Activated T-cell treated with anti-CD3 and anti-CD28 coated beads, Interleukin-2, amount 50 U/mL, for 48 hours (primary cell): ENCODE measurements around the gene ATF6.
"Not testable (repeated sequence)": the region's sequence is repeated elsewhere in the genome, so short reads cannot be mapped to it uniquely, and the experiment has no call there.

Experiments
- DNase-seq, 2 experiments: peaks; one replicate each; pipeline ENCODE4 v3.0.0-alpha.2; 2020

The ATF6 gene

DNA sequence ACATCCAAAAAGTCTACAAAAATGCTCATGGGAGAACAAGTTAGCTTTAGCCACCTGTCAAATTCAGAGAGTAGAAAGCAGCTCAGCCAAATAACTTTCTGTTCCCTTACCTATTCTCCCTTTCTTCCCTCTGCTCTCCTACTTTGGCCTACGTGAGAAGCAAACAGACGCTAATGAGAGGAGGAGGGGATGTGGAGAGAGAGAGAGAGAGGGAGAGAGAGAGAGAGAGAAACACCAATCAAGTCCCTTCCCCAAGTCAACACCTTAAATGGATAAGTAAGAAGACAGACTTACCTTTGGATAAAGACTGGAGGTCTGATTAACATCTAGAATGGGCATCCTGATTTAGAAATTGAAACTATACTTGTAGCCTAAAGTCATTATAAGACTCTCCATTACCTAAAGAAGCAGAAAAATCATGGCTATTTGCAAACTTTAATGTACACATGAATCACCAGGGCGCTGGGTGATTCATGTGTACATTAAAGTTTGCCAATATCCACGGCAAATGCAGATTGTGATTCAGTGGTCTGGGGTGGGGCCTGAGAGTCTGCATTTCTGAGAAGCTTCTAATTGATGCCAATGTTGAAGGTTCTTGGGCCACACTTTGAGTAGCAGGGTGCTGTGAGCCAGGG lies 29.7 kb upstream of the ATF6 start:
- peak; percentile 52 for DNase-seq

DNA sequence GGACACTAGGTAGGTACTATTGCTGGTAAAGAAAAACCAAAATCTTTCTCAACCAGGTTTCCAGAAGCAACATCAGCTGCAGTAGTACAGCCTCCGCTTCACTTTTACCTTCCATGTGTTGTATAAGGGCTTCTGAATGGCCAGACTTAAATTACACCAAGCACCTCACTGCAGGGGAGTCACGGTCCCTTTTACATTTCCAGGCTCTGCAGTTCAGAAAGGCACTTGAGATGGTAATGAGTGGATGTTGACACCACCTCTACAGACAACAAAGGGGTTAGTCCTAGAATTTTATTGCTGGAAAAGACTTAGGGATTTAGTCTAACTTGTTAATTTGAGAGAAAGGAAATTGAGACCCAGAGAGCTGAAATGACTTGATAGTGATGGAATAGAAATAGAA lies 28.5 kb upstream of the ATF6 start:
- no peak for DNase-seq

DNA sequence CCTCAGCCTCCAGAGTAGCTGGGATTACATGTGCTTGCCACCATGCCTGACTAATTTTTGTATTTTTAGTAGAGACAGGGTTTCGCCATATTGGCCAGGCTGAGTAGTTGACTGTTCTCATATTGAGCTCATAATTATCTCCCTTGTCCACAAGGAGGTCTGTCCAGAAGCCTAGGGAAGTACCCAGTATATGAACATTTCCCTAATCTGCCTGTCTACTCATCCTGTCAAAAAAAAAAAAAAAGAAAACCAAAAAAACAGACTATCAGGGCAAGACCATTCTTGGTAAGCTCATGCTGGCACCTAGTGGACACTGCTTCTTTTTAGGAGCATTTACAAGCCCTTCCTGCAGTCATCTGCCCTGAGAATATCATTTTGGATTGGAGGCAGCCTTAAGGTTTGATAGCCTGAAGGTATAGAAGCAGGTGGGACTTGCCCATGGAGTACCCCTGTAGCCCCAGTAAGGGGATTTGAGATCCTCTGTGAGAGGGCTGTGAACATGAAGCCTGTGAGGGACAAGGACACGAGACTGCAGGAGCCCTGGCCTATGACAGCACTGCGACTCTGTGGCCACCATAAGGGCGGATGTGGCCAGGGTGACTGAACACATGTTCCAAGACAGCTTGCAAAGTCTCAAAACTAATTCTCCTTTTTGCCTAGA lies 27.4 kb upstream of the ATF6 start:
- peak; percentile 59 to 70 for DNase-seq

DNA sequence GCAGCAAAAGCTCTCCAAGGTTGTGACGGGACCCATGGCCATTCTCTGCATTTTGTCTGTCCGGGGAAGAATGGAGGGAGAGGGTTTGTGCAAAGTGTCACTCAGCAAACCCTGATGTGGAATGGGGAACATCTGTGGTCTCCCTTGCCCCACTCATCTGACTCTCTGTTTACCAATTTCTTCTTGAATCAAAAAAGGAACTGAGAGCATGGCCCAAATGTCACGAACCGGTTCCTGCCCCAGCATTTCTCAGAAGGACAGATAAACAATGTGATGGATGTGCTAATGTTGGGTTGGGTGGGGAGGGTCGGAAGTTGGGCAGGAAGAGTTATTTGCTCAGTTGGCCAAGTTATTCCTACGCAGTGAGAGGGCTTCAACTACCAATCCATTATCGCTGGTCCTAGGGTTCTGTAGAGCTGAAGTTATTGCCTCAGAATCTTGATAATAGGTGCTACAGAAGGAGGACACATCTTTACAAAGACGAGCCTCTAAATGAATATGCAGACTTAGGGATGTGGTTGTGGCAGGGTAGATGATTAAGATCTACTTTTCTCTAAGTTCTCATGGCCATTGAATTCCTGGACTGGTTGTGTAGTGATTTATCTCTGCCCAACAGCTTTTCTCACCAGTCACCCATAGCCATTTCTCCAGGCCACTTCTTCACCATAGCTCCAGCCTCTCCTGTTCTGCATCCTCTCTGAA lies 26.1 kb upstream of the ATF6 start:
- no peak for DNase-seq

DNA sequence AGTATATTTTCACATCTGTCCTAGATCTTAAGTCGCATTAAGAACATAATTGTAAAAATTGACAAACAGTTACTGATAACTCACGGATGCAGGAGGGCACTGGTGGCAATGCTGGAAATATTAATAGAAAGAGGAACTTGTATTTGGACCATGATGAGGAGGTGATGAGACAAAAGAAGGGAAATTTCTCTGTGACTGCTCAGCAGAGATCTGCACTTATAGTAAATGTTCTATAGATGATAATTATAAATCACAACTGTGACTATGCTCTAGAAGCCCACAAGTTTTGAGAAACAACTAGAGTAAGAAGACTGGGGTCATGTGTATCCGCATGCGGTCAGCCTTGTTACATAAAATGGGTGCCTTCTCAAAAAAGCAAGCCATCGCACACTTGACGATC lies 25.2 kb upstream of the ATF6 start:
- DNase-seq = no peak

DNA sequence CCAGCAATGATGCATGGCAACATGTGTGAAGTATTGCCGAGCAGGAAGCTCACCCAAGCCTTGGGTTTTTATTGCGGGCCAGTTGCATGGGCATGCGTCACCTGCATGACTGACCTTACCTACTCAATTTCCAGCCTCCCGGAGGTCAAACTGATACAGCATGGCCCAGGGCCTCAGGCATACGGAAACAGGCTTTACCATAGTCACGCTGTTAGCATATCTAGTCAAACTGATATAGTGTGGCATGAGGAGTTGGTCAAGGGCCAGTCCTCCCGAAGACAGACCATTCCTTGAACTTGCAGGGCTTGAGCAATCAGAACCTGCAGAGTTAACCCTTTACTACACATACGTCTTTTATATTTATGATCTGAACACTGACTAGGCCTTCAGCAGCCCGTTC lies 22.9 kb upstream of the ATF6 start:
- no peak for DNase-seq

DNA sequence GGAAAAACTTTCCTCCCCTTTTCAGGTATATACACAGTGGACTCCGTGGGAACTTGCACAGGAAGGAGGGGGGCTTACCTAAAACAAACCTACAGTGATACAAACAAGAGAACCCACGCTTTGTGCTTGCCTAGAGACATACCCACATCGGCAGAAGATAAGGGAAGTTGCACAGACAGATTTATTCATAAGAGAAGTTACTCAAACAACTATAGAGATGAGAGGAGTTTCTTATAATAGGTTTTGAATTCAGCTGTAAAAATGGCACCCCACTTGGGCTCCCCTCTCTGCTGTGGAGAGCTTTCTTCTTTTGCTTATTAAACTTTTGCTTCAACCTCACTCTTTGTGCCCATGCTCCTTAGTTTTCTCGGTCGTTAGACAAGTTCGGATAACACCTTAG lies 18.3 kb upstream of the ATF6 start:
- no peak for DNase-seq

DNA sequence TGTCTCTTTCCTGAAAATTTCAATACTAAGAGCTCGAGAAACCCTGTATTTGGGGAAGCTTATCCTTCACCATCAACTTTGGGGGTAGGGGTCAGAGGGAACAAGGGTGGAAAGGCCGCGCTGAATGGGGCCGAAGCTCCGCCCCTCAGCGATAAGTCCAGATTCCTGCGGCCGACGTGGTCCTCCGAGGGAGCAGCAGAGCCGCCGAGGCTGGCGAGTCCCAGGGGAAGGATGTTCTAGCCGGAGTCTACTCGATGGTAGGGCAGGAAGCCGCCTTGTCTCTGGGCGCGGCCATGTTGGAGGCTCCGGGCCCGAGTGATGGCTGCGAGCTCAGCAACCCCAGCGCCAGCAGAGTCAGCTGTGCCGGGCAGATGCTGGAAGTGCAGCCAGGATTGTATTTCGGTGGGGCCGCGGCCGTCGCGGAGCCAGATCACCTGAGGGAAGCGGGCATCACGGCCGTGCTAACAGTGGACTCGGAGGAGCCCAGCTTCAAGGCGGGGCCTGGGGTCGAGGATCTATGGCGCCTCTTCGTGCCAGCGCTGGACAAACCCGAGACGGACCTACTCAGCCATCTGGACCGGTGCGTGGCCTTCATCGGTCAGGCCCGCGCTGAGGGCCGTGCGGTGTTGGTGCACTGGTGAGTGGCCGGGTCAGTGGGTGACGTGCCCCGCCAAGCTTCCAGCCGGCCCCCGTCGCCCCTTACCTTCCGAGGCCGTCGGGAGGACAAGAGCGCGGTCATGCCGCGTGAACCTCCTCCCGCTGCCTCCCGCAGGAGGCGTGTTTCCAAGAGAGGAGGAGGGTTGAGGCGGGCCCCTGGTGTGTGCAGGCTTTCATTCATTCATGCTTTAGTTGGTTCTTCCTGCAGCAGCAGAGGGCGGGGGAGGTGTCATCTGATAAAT lies 16.4 kb upstream of the ATF6 start, which contains the start of gene DUSP12:
DUSP12 (plus strand) TSS at position 278 of the 899 bp plus-strand sequence; CDS start at position 294, 16 bp downstream.
- DNase-seq = peak; percentile 90 to 92

DNA sequence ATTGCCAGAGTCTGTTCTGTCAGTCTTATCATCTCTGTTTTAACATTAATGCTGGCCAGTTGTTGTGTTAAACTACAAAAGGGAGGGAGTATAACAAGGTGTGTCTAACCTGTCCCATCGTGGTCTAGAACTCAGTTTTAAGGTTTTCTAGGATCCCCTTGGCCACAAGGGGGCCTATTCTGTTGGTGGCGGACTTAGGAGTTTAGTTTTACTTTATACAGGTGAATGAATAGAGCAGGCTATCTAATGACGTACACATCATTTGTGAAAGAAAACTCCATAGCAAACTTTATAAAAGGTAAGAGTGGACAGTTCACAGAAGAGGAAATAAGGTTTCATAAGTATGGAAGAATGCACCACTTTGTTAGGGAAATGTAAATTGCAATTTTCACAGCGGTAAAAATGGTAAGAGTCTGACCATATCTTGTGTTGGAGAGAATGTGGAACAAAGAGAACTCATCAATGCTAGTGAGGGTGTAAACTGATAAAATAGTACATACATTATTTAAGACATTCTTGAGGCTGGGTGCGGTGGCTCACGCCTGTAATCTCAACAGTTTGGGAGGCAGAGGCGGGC lies 2.5 kb upstream of the ATF6 start:
- peak; percentile 54 to 58 for DNase-seq

DNA sequence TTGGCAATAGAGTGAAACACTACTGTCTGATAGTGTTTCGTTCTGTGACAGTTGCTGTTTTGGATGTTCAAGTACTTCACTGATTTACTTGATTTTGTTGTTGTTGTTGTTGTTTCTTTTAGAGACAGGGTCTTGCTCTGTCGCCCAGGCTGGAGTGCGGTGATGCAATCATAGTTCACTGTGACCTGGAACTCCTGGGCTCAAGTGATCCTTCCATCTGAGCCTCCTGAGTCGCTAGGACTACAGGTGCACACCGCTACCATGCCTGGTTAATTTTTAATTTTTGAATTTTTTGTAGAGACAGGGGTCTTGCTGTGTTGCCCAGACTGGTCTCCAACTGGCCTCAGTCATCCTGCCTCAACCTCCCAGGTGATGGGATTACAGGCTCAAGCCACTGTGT lies 2.3 kb downstream of the ATF6 start:
- no peak for DNase-seq

DNA sequence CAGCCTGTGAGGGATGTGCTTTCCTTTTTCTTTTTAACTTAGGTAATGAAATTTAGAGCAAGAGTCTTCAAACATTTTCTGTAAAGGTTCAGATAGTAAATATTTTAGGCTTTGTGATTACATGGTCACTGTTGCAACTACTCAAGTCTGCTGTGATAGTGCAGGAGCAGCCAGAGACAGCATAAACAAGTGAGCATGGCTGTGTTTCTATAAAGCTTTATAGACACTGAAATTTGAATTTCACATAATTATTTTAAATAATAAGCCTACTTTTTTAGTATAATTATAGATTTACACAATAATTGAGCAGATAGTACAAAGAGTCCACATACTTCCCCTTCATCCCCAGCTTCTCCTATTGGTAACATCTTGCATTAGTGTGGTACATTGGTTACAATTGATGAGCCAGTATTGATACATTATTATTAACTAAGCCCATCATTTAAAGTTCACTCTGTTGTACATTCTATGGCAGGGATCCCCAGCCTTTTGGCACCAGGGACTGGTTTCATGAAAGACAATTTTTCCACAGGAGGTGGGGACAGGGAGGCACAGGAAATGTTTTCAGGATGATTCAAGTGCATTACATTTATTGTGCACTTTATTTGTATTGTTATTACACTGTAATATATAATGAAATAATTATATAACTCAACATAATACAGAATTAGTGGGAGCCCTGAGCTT lies 3.0 kb downstream of the ATF6 start:
- no peak for DNase-seq

DNA sequence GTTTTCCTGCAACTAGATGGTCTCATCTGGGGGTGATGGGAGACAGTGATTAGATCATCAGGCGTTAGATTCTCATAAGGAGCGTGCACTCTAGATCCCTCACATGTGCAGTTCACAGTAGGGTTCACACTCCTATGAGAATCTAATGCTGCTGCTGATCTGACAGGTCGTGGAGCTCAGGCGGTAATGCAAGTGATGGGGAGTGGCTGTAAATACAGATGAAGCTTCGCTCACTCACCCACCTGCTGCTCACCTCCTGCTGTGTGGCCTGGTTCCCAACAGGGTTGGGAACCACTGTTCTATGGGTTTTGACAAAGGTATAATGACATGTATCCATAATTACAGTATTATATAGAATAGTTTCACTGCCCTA lies 3.5 kb downstream of the ATF6 start:
- DNase-seq = not testable (repeated sequence)

DNA sequence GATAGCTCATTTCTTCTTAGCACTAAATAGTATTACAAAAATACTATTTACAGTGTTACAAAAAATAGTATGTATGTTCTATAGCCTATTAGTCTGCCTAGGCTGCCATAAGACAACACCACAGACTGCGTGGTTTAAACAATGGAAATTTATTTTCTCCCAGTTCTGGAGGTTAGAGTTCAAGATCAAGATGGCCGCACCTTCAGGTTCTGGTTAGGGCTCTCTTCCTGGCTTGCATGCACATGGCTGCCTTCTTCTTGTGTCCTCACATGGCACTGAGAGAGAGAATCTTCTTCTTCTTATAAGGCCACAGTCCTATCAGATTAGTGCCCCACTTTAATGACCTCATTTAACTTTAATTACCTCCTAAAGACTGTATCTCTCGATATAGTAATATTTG lies 4.1 kb downstream of the ATF6 start:
- no peak for DNase-seq

DNA sequence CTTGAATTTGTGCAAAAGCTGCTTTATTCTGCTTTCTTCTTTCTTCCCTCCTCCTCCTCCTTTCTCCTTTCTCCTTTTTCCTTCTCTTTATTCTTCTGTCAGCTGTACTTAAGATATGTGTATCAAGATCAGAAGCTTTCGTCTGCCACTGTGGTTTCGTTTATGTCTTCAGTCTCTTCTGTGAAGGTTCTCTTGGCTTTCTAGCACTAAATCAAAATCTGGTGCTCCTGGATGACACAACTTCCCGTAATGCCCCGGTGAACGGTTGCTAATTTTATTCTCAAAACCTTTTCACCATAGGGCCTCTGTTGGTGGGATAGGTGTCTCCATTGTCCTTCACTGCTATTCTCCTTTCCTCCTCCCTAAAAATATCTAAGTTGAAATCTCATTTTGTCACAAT lies 5.0 kb downstream of the ATF6 start:
- DNase-seq = no peak

DNA sequence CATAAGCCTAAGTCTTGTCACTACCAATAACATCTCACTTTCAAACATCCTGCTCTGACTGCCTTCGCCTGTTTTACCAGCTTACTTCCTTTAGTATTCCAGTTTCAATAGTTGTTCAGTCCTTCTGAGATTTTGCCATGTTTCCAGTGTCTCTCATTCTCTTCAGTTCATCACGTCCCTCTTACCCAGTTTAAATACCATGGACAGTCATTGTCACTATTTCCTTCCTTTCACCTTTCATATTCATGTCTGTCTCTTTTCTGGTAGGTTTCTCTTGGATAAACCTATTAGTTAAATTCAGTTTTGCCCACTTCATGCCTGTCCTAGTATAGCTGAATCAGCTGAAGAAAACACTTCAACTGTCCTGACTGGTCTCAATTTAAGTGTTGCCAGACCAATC lies 5.9 kb downstream of the ATF6 start:
- DNase-seq = no peak

DNA sequence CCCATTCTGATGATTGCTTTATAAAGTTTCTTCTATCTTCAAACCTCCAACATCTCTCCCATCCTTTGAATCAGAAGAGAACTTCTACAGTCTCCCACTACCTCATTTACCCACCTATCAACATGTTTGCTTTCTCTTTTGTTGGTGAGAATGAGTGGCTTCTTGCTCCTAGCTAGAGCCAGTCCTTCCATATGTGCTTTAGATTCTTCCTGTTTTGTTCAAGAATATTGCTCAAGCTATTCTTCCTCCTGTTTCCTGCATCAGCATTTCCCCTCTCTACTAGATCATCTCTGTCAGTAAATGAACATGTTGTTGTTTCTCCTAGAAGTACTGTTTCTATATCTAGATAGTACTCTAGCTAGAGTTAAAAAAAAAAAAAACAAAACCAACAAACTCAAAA lies 6.3 kb downstream of the ATF6 start:
- DNase-seq = no peak

DNA sequence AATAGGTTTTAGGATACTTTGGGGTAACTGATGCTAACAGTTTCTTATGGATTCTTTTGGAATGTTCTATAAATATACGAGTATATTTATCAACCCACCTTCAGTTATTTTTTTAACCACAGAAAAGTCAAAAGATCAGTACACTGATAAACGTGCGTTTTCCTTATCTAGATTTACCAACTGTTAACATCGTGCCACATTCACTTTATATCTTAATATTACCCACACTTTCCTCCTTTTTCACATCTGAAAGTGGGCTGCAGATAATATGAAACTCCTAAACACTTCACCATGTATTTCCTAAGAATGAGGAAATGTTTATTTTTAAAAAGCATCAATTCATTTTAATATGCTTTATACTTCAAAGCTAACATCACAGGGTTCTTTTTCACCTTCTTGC lies 7.7 kb downstream of the ATF6 start:
- DNase-seq = no peak

DNA sequence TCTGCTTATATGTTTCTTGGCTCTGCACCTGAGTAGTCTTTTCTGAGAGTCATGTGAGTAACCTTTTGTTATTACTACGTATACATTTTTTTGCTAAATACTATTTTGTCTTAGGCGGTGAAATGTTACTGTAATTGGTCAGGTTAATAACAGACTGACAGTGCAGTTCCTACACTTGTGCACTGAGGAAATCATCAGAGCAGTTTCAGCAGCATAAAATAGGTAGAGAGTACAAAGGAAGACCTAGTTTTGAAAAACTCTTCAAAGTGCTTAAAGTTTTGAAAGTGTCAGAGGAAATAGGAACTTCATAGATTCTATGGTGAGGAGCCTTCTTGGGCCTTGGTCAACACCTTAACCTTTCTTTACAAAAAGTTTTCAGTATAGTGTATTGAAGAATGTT lies 11.1 kb downstream of the ATF6 start:
- DNase-seq = no peak

DNA sequence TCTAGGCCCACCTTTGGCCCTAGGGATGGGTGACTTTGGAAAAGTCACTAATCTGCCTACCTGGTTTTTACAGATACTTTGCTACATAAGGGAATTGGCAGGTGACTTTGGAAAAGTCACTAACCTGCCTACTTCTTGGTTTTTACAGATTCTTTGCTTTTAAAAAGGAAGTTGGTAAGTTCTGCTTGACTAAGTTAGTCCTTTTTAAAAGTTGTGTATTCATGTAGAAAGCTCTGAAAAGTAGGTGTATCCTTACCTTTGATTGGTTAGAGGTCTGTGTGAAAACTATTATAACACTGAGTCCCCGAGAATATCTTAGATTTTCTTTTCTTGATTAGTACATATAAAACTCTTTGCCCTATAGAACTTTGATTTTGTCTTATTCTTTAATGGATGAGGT lies 12.4 kb downstream of the ATF6 start:
- no peak for DNase-seq

DNA sequence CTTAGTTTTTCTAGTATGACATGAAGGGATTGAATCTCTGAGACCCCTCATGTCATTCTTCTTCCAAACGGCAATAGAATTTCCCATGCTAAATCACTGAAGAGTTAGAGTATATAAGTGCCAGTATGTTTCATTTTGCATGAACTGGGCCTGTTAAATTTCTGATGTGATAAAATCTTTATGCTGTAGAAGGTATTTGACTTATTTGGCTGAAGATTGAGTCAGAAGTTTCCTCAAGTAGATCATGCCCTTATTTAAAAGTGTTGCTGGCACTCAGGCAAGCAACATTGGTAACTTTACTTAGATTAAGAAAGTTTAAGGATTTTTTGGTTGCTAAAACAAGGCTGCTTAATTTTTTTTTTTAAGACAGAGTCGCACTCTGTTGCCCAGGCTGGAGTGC lies 13.3 kb downstream of the ATF6 start:
- no peak for DNase-seq

DNA sequence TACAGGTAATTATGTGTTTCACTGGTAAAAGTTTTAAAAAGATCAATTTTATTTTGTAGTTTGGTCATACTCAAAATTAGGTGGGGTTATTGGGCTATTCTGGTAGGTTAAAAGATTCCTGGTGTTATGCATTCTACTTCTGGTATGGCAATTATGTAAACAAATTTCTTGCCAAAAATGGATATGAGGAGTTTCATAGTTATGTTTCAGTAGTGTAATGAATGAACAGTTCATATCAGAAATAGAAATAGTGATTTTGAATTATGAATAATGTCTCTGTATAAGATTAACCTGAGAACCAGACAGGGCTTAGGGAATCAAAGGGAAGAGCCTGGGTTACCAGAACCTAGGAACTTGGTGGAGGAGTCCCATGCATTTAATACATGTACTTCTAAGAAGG lies 15.9 kb downstream of the ATF6 start:
- no peak for DNase-seq

DNA sequence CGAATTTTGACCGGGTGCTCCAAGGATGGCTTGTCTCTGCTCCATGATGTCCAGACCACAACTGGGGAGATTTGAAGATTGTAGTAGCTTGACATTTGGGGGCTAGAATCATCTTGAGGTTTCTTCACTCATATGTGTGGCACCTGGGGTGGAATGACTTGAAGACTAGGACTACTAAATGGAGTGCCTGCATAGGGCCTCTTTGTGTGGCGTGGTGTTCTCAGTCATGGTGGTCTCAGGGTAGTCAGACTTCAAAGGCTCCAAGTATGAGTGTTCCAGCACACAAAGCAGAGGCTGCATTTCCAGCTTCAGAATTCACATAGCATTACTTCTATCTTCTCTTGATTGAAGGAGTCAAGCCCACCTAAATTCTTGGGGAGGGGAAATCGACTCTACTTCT lies 16.8 kb downstream of the ATF6 start:
- DNase-seq = no peak
